ENCODE data around the gene FAM13A.

DNA sequence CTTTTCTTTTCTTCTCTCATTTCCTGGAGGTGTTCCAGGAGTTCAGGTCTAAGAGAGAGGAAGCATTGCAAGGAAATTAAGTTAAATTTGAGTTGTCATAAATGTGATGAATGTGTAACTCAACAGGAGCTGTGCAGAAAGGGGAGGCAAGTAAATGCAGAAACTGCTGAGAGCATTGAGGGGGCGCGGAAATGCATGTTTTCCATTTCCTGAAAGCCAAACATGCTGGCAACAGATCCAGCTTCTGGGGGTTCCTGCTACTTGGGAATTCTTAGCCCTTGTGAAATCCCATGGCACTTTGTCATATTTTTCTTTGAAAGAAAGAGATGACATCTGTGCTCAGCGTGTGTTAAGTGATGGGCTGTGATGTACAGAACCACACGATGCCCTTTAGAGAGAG lies 325.6 kb downstream of the FAM13A start:
- TF ChIP-seq, protein P1, sequence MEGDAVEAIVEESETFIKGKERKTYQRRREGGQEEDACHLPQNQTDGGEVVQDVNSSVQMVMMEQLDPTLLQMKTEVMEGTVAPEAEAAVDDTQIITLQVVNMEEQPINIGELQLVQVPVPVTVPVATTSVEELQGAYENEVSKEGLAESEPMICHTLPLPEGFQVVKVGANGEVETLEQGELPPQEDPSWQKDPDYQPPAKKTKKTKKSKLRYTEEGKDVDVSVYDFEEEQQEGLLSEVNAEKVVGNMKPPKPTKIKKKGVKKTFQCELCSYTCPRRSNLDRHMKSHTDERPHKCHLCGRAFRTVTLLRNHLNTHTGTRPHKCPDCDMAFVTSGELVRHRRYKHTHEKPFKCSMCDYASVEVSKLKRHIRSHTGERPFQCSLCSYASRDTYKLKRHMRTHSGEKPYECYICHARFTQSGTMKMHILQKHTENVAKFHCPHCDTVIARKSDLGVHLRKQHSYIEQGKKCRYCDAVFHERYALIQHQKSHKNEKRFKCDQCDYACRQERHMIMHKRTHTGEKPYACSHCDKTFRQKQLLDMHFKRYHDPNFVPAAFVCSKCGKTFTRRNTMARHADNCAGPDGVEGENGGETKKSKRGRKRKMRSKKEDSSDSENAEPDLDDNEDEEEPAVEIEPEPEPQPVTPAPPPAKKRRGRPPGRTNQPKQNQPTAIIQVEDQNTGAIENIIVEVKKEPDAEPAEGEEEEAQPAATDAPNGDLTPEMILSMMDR (IDR thresholded peaks at IDR 0.05; ENCODE audit: low read depth, low read length, poor library complexity, severe bottlenecking), result no peak
- TF ChIP-seq EZH2phosphoT487 (IDR thresholded peaks at IDR 0.05; ENCODE audit: borderline replicate concordance, low read length), result no peak

All from DOHH2 (cell line).